GM12878 (cell line): ENCODE data around the gene TBC1D10A. TPM values are rescaled to one million over a fixed set of nuclear protein-coding genes. Genes with fewer than 3 reads are reported as not detected.

Experiments used
- ATAC-seq: fragments of 200-7000 bp; cut with Tn5 transposase; 3 replicates; pipeline ENCODE4 v1.9.1; 2020; ENCODE audit warnings: mild to moderate bottlenecking, moderate library complexity
- BruUV-seq: library from RNA; stranded (reverse); fragments of 400-500 nt; replicated peaks from 2 replicates; lab custom pipeline; 2021; lab: Mats Ljungman, UMichigan
- CTCF ChIA-PET: fragments of 300-600 bp; sonication (Branson Sonifier 250); formaldehyde crosslinking; extraction: SDS; loops from one replicate; lab custom pipeline; 2021; ENCODE audit warnings: inconsistent platforms; lab: Yijun Ruan, JAX
- POLR2A ChIA-PET: fragments of 350-600 bp; formaldehyde crosslinking; extraction: SDS; loops from one replicate; lab custom pipeline; 2021; ENCODE audit warnings: inconsistent platforms; lab: Charles Lee
- RAD21 ChIA-PET: fragments of 300-600 bp; sonication (Branson Sonifier 250); formaldehyde crosslinking; loops from one replicate; lab custom pipeline; 2023; ENCODE audit warnings: antibody characterized with exemption; ENCODE audit not compliant: unreplicated experiment; lab: Charles Lee
- SMC1A ChIA-PET: fragments of 300-600 bp; sonication (Branson Sonifier 250); formaldehyde crosslinking; loops from one replicate; lab custom pipeline; 2023; ENCODE audit not compliant: unreplicated experiment, uncharacterized antibody; lab: Charles Lee
- DNase-seq: peaks from one replicate; pipeline ENCODE4 v3.0.0-alpha.2; 2011; ENCODE audit warnings: low read depth, low spot score
- FAIRE-seq: peaks from 3 replicates; lab custom pipeline; 2011; peaks lifted over from hg19 to GRCh38; lab: Jason Lieb, UNC
- H2AFZ ChIP-seq: 2 replicates; pipeline ENCODE4 v1.6.0; 2011; ENCODE audit warnings: low read depth, low read length, control low read depth; ENCODE audit not compliant: control insufficient read depth
- H3K27ac ChIP-seq: 2 replicates; pipeline ENCODE4 v1.5.1; 2011; ENCODE audit warnings: control low read depth; ENCODE audit not compliant: control insufficient read depth, insufficient read depth
- H3K27me3 ChIP-seq, 2 experiments: replicated peaks in 1 of 2; 2 replicates each; pipeline versions ENCODE4 v1.6.0 to v1.6.1; 2011; ENCODE audit warnings: low read length in 1 of 2; ENCODE audit not compliant: control insufficient read depth in 2 of 2, insufficient read depth in 2 of 2
- H3K36me3 ChIP-seq, 2 experiments: 2 replicates each; pipeline ENCODE4 v1.5.1; 2011; ENCODE audit warnings: low read length in 1 of 2; ENCODE audit not compliant: control insufficient read depth in 2 of 2, insufficient read depth in 2 of 2
- H3K4me1 ChIP-seq: 2 replicates; pipeline ENCODE4 v1.6.1; 2011; ENCODE audit warnings: mild to moderate bottlenecking, low read length, moderate library complexity, mixed read lengths; ENCODE audit not compliant: control insufficient read depth, insufficient read depth
- H3K4me2 ChIP-seq: 2 replicates; pipeline ENCODE4 v1.6.0; 2011; ENCODE audit warnings: control low read depth; ENCODE audit not compliant: control insufficient read depth, insufficient read depth
- H3K4me3 ChIP-seq: fragments of 200-600 bp; sonication (generic); 2 replicates; pipeline ENCODE4 v1.5.1; 2016
- H3K79me2 ChIP-seq: 2 replicates; pipeline ENCODE4 v1.6.0; 2011; ENCODE audit warnings: low read length; ENCODE audit not compliant: control insufficient read depth, insufficient read depth
- H3K9ac ChIP-seq: 2 replicates; pipeline ENCODE4 v1.8.0; 2011; ENCODE audit warnings: low read length, control low read depth, mixed read lengths; ENCODE audit not compliant: control insufficient read depth, insufficient read depth
- H3K9me3 ChIP-seq: replicated peaks from 3 replicates; pipeline ENCODE4 v1.5.1; 2011; ENCODE audit warnings: mild to moderate bottlenecking, low read length; ENCODE audit not compliant: control insufficient read depth, insufficient read depth
- H4K20me1 ChIP-seq: 2 replicates; pipeline ENCODE4 v1.6.0; 2011; ENCODE audit not compliant: control insufficient read depth, insufficient read depth
- BCL3 ChIP-seq: IDR thresholded peaks from 2 replicates; pipeline ENCODE4 v1.6.1; 2011; ENCODE audit warnings: borderline replicate concordance, low read depth, mild to moderate bottlenecking, moderate library complexity, low read length; ENCODE audit not compliant: insufficient read depth, poor library complexity, severe bottlenecking
- BCLAF1 ChIP-seq: fragments of 450-650 bp; IDR thresholded peaks from 2 replicates; pipeline ENCODE4 v1.6.1; 2017; ENCODE audit warnings: antibody characterized with exemption, mild to moderate bottlenecking, moderate library complexity
- CBX5 ChIP-seq: sonication (generic); IDR thresholded peaks from 2 replicates; pipeline ENCODE4 v1.6.1; 2016; ENCODE audit warnings: low read depth, moderate library complexity, mild to moderate bottlenecking, inconsistent platforms
- CEBPB ChIP-seq, 2 experiments: fragments of 150-350 bp in 1 of 2; IDR thresholded peaks; 2 replicates each; pipeline ENCODE4 v1.6.1; 2012 to 2014; ENCODE audit warnings: low read depth in 2 of 2, low read length in 2 of 2, borderline replicate concordance in 1 of 2, inconsistent platforms in 1 of 2
- EGR1 ChIP-seq, 2 experiments: IDR thresholded peaks; 1 replicate in 1 of 2; 2 replicates in 1 of 2; pipeline ENCODE4 v1.6.1; 2011 to 2012; ENCODE audit warnings: low read depth in 2 of 2, low read length in 2 of 2, borderline replicate concordance in 1 of 2, mild to moderate bottlenecking in 1 of 2, moderate library complexity in 1 of 2
- HDGF ChIP-seq: fragments of 450-650 bp; IDR thresholded peaks from 2 replicates; pipeline ENCODE4 v1.6.1; 2016; ENCODE audit warnings: antibody characterized with exemption
- IKZF2 ChIP-seq, 2 experiments: fragments of 450-650 bp; IDR thresholded peaks; 2 replicates each; pipeline ENCODE4 v1.6.1; 2017; ENCODE audit warnings: mild to moderate bottlenecking in 2 of 2, moderate library complexity in 2 of 2
- JUNB ChIP-seq: IDR thresholded peaks from 2 replicates; pipeline ENCODE4 v1.6.1; 2016; ENCODE audit warnings: antibody characterized with exemption, mild to moderate bottlenecking
- MTA3 ChIP-seq: IDR thresholded peaks from 2 replicates; pipeline ENCODE4 v1.6.1; 2012; ENCODE audit warnings: low read length, inconsistent platforms, borderline replicate concordance
- NFYA ChIP-seq: IDR thresholded peaks from 2 replicates; pipeline ENCODE4 v1.6.1; 2011; ENCODE audit warnings: low read depth, mild to moderate bottlenecking, low read length, improper control_type of control experiment, borderline replicate concordance
- SIN3A ChIP-seq: IDR thresholded peaks from 2 replicates; pipeline ENCODE4 v1.6.1; 2012; ENCODE audit warnings: low read depth, low read length, improper control_type of control experiment
- SUPT20H ChIP-seq: IDR thresholded peaks from 2 replicates; pipeline ENCODE4 v1.6.1; 2011; ENCODE audit warnings: low read depth, mild to moderate bottlenecking, low read length, moderate library complexity, borderline replicate concordance; ENCODE audit not compliant: control insufficient read depth
- ZBTB40 ChIP-seq: fragments of 450-650 bp; IDR thresholded peaks from 2 replicates; pipeline ENCODE4 v1.6.1; 2016; ENCODE audit warnings: mild to moderate bottlenecking, moderate library complexity, borderline replicate concordance
- ZNF207 ChIP-seq: fragments of 450-650 bp; IDR thresholded peaks from 2 replicates; pipeline ENCODE4 v1.6.1; 2014; ENCODE audit warnings: antibody characterized with exemption, mild to moderate bottlenecking, borderline replicate concordance
- ZNF217 ChIP-seq: fragments of 450-650 bp; IDR thresholded peaks from 2 replicates; pipeline ENCODE4 v1.6.1; 2017; ENCODE audit warnings: antibody characterized with exemption, mild to moderate bottlenecking
- WGBS: methylation state at CpG from one replicate; pipeline ENCODE4 v1.1.6; 2016; ENCODE audit warnings: low lambda C conversion rate; ENCODE audit not compliant: insufficient replicate concordance, insufficient coverage; ENCODE audit errors: missing lambda C conversion rate; 5-methylcytosine and 5-hydroxymethylcytosine counted together
- in situ Hi-C: fragments of 300-500 bp; cut with MboI; formaldehyde crosslinking; loops from 9 replicates; pipeline ENCODE4 v1.14.3; 2018; ENCODE audit warnings: mixed read lengths
- intact Hi-C: fragments of 100-400 bp; cut with micrococcal nuclease; formaldehyde crosslinking; loops from one replicate; pipeline ENCODE4 v1.14.2; 2022; ENCODE audit not compliant: unreplicated experiment
- polyA plus RNA-seq, 11 experiments: library from polyadenylated mRNA; depleted of rRNA in 4 of 11; unstranded in 6 of 11; stranded (reverse) in 5 of 11; fragments of >200 nt; fragmentation: Nextera tagmentation in 4 of 11; fragmentation: Illumina TruSeq in 1 of 11; extraction: Ambion mirVana in 4 of 11; extraction: Trizol in 1 of 11; gene quantifications; 1 replicate in 1 of 11; 2 replicates in 10 of 11; pipeline versions ENCODE4 v1.2.1 to v1.2.3, GENCODE V29; 2011 to 2016; ENCODE audit warnings: inconsistent platforms in 2 of 11, missing spikeins in 2 of 11, low read depth in 1 of 11
- total RNA-seq, 4 experiments: library from RNA; depleted of rRNA in 3 of 4; stranded (reverse); fragments of >200 nt in 3 of 4; fragmentation: Illumina TruSeq in 1 of 4; extraction: Trizol in 1 of 4; gene quantifications; 2 replicates each; pipeline versions ENCODE4 v1.2.1 to v1.2.3, GENCODE V29; 2013 to 2021

The TBC1D10A gene
- total and polyA plus RNA-seq, 10 of the 15 experiments (the other 5 are each of a cell fraction or from before 2014, with no cell fraction given), result 0.27 to 25.7 (median 15.3) TPM

- H3K9ac ChIP-seq, result no peak overlapping the region
- no peak for TF ChIP-seq MTA3
- no peak for TF ChIP-seq EGR1 (IDR thresholded peaks at IDR 0.05; ENCODE audit: borderline replicate concordance in 1 of 2, low read depth in 2 of 2, low read length in 2 of 2)
- no peak for TF ChIP-seq CBX5
- TF ChIP-seq ZNF207, result no peak
- no peak for TF ChIP-seq ZBTB40
- no peak for TF ChIP-seq SIN3A
- no peak for TF ChIP-seq IKZF2 (IDR thresholded peaks at IDR 0.05)
- TF ChIP-seq BCL3, result no peak
- TF ChIP-seq JUNB, result no peak
- TF ChIP-seq HDGF, result no peak
- no peak for TF ChIP-seq CEBPB (IDR thresholded peaks at IDR 0.05; ENCODE audit: borderline replicate concordance in 1 of 2, low read depth in 2 of 2, low read length in 2 of 2)
- TF ChIP-seq NFYA, result no peak
- TF ChIP-seq ZNF217, result no peak
- TF ChIP-seq BCLAF1, result no peak
- no peak for TF ChIP-seq SUPT20H
- intact Hi-C loops, result no loop called here
- in situ Hi-C loops, result no loop called here
- ChIA-PET POLR2A (no interaction called here), RAD21 (interaction anchor here (1.2 to 2.1 kb wide), 2 partner anchors 10 to 49 kb away, joined by 3 to 4 read pairs; partner anchors contain the start of gene TBC1D10A), CTCF (interaction anchor here (2.2 kb wide), 1 partner anchor 49 kb away, joined by 16 read pairs; the partner anchor contains the start of gene CASTOR1), SMC1A (no interaction called here)
- no peaks in the 10 kb centered on the region for H3K79me2 ChIP-seq
- no peak overlapping the region for H2AFZ ChIP-seq
- H3K4me3 ChIP-seq, result no peak overlapping the region
- no peak for FAIRE-seq
- BruUV-seq, result no TSS peak
- WGBS, result 93% methylated on average over 4 of the region's 4 CpGs
- DNase-seq, result no peak
- peaks cover 65 to 68% of the 10 kb centered on the region in 2 experiments for H3K36me3 ChIP-seq
- ATAC-seq, result no peak
- no peaks in the 10 kb centered on the region for H3K9me3 ChIP-seq
- H4K20me1 ChIP-seq, result no peaks in the 10 kb centered on the region
- no peaks in the 10 kb centered on the region for H3K27me3 ChIP-seq
- no peak overlapping the region for H3K27ac ChIP-seq
- H3K4me2 ChIP-seq, result no peak overlapping the region
- no peaks in the 10 kb centered on the region for H3K4me1 ChIP-seq
Observed at GRCh38 chr22:30336752-30337460, 10.2 kb upstream of the TBC1D10A start.
